GM12878 (cell line): ENCODE data around the gene LCAT. TPM values are rescaled to one million over a fixed set of nuclear protein-coding genes. Genes with fewer than 3 reads are reported as not detected.

Experiments
- ATAC-seq: fragments of 200-7000 bp; cut with Tn5 transposase; 3 replicates; pipeline ENCODE4 v1.9.1; 2020; ENCODE audit warnings: mild to moderate bottlenecking, moderate library complexity
- BruUV-seq: library from RNA; stranded (reverse); fragments of 400-500 nt; replicated peaks from 2 replicates; lab custom pipeline; 2021; lab: Mats Ljungman, UMichigan
- CTCF ChIA-PET: fragments of 300-600 bp; sonication (Branson Sonifier 250); formaldehyde crosslinking; extraction: SDS; loops from one replicate; lab custom pipeline; 2021; ENCODE audit warnings: inconsistent platforms; lab: Yijun Ruan, JAX
- POLR2A ChIA-PET: fragments of 350-600 bp; formaldehyde crosslinking; extraction: SDS; loops from one replicate; lab custom pipeline; 2021; ENCODE audit warnings: inconsistent platforms; lab: Charles Lee
- RAD21 ChIA-PET: fragments of 300-600 bp; sonication (Branson Sonifier 250); formaldehyde crosslinking; loops from one replicate; lab custom pipeline; 2023; ENCODE audit warnings: antibody characterized with exemption; ENCODE audit not compliant: unreplicated experiment; lab: Charles Lee
- SMC1A ChIA-PET: fragments of 300-600 bp; sonication (Branson Sonifier 250); formaldehyde crosslinking; loops from one replicate; lab custom pipeline; 2023; ENCODE audit not compliant: unreplicated experiment, uncharacterized antibody; lab: Charles Lee
- DNase-seq: peaks from one replicate; pipeline ENCODE4 v3.0.0-alpha.2; 2011; ENCODE audit warnings: low read depth, low spot score
- FAIRE-seq: peaks from 3 replicates; lab custom pipeline; 2011; peaks lifted over from hg19 to GRCh38; lab: Jason Lieb, UNC
- H2AFZ ChIP-seq: 2 replicates; pipeline ENCODE4 v1.6.0; 2011; ENCODE audit warnings: low read depth, low read length, control low read depth; ENCODE audit not compliant: control insufficient read depth
- H3K27ac ChIP-seq: 2 replicates; pipeline ENCODE4 v1.5.1; 2011; ENCODE audit warnings: control low read depth; ENCODE audit not compliant: control insufficient read depth, insufficient read depth
- H3K27me3 ChIP-seq, 2 experiments: replicated peaks in 1 of 2; 2 replicates each; pipeline versions ENCODE4 v1.6.0 to v1.6.1; 2011; ENCODE audit warnings: low read length in 1 of 2; ENCODE audit not compliant: control insufficient read depth in 2 of 2, insufficient read depth in 2 of 2
- H3K36me3 ChIP-seq, 2 experiments: 2 replicates each; pipeline ENCODE4 v1.5.1; 2011; ENCODE audit warnings: low read length in 1 of 2; ENCODE audit not compliant: control insufficient read depth in 2 of 2, insufficient read depth in 2 of 2
- H3K4me1 ChIP-seq: 2 replicates; pipeline ENCODE4 v1.6.1; 2011; ENCODE audit warnings: mild to moderate bottlenecking, low read length, moderate library complexity, mixed read lengths; ENCODE audit not compliant: control insufficient read depth, insufficient read depth
- H3K4me2 ChIP-seq: 2 replicates; pipeline ENCODE4 v1.6.0; 2011; ENCODE audit warnings: control low read depth; ENCODE audit not compliant: control insufficient read depth, insufficient read depth
- H3K4me3 ChIP-seq: fragments of 200-600 bp; sonication (generic); 2 replicates; pipeline ENCODE4 v1.5.1; 2016
- H3K79me2 ChIP-seq: 2 replicates; pipeline ENCODE4 v1.6.0; 2011; ENCODE audit warnings: low read length; ENCODE audit not compliant: control insufficient read depth, insufficient read depth
- H3K9ac ChIP-seq: 2 replicates; pipeline ENCODE4 v1.8.0; 2011; ENCODE audit warnings: low read length, control low read depth, mixed read lengths; ENCODE audit not compliant: control insufficient read depth, insufficient read depth
- H3K9me3 ChIP-seq: replicated peaks from 3 replicates; pipeline ENCODE4 v1.5.1; 2011; ENCODE audit warnings: mild to moderate bottlenecking, low read length; ENCODE audit not compliant: control insufficient read depth, insufficient read depth
- H4K20me1 ChIP-seq: 2 replicates; pipeline ENCODE4 v1.6.0; 2011; ENCODE audit not compliant: control insufficient read depth, insufficient read depth
- BACH1 ChIP-seq: fragments of 450-650 bp; IDR thresholded peaks from 2 replicates; pipeline ENCODE4 v1.6.1; 2017; ENCODE audit warnings: mild to moderate bottlenecking, borderline replicate concordance
- BCL11A ChIP-seq: IDR thresholded peaks from 2 replicates; pipeline ENCODE4 v1.6.1; 2011; ENCODE audit warnings: low read depth, low read length
- CHD2 ChIP-seq: IDR thresholded peaks from 2 replicates; pipeline ENCODE4 v1.6.1; 2011; ENCODE audit warnings: low read depth, low read length, improper control_type of control experiment, borderline replicate concordance
- CREM ChIP-seq: IDR thresholded peaks from 2 replicates; pipeline ENCODE4 v1.6.1; 2014; ENCODE audit warnings: antibody characterized with exemption, low read depth
- ESRRA ChIP-seq: IDR thresholded peaks from 2 replicates; pipeline ENCODE4 v1.6.1; 2012; ENCODE audit warnings: mild to moderate bottlenecking, low read length, improper control_type of control experiment
- ETV6 ChIP-seq, 2 experiments: fragments of 450-650 bp in 1 of 2; IDR thresholded peaks in 1 of 2; conservative IDR thresholded peaks in 1 of 2; 2 replicates each; pipeline ENCODE4 v1.6.1; 2014; ENCODE audit warnings: antibody characterized with exemption in 1 of 2, borderline replicate concordance in 1 of 2, low read depth in 1 of 2, mild to moderate bottlenecking in 1 of 2, moderate library complexity in 1 of 2
- FOS ChIP-seq: IDR thresholded peaks from 3 replicates; pipeline ENCODE4 v1.6.1; 2011; ENCODE audit warnings: borderline replicate concordance; ENCODE audit not compliant: insufficient read length; ENCODE audit errors: extremely low read depth
- POU2F2 ChIP-seq: IDR thresholded peaks from 3 replicates; pipeline ENCODE4 v1.6.1; 2011; ENCODE audit warnings: low read depth, mild to moderate bottlenecking, low read length, borderline replicate concordance
- SMC3 ChIP-seq: IDR thresholded peaks from 2 replicates; pipeline ENCODE4 v1.6.1; 2011; ENCODE audit warnings: low read length, improper control_type of control experiment, borderline replicate concordance
- SRF ChIP-seq, 2 experiments: IDR thresholded peaks; 2 replicates each; pipeline ENCODE4 v1.6.1; 2011; ENCODE audit warnings: low read depth in 2 of 2, low read length in 2 of 2, mild to moderate bottlenecking in 1 of 2, moderate library complexity in 1 of 2
- YY1 ChIP-seq: IDR thresholded peaks from 2 replicates; pipeline ENCODE4 v1.6.1; 2011; ENCODE audit warnings: low read depth, mild to moderate bottlenecking, low read length
- WGBS: methylation state at CpG from one replicate; pipeline ENCODE4 v1.1.6; 2016; ENCODE audit warnings: low lambda C conversion rate; ENCODE audit not compliant: insufficient replicate concordance, insufficient coverage; ENCODE audit errors: missing lambda C conversion rate; 5-methylcytosine and 5-hydroxymethylcytosine counted together
- in situ Hi-C: fragments of 300-500 bp; cut with MboI; formaldehyde crosslinking; loops from 9 replicates; pipeline ENCODE4 v1.14.3; 2018; ENCODE audit warnings: mixed read lengths
- intact Hi-C: fragments of 100-400 bp; cut with micrococcal nuclease; formaldehyde crosslinking; loops from one replicate; pipeline ENCODE4 v1.14.2; 2022; ENCODE audit not compliant: unreplicated experiment
- polyA plus RNA-seq, 11 experiments: library from polyadenylated mRNA; depleted of rRNA in 4 of 11; unstranded in 6 of 11; stranded (reverse) in 5 of 11; fragments of >200 nt; fragmentation: Nextera tagmentation in 4 of 11; fragmentation: Illumina TruSeq in 1 of 11; extraction: Ambion mirVana in 4 of 11; extraction: Trizol in 1 of 11; gene quantifications; 1 replicate in 1 of 11; 2 replicates in 10 of 11; pipeline versions ENCODE4 v1.2.1 to v1.2.3, GENCODE V29; 2011 to 2016; ENCODE audit warnings: inconsistent platforms in 2 of 11, missing spikeins in 2 of 11, low read depth in 1 of 11
- total RNA-seq, 4 experiments: library from RNA; depleted of rRNA in 3 of 4; stranded (reverse); fragments of >200 nt in 3 of 4; fragmentation: Illumina TruSeq in 1 of 4; extraction: Trizol in 1 of 4; gene quantifications; 2 replicates each; pipeline versions ENCODE4 v1.2.1 to v1.2.3, GENCODE V29; 2013 to 2021
- TF ChIP-seq, protein P1 (sequence below): fragments of 450-650 bp; formaldehyde crosslinking; IDR thresholded peaks from 2 replicates; pipeline ENCODE4 v1.4.0; 2022; ENCODE audit warnings: mild to moderate bottlenecking, moderate library complexity

The LCAT gene
- total and polyA plus RNA-seq, 10 of the 15 experiments (the other 5 are each of a cell fraction or from before 2014, with no cell fraction given) = 0.61 to 11.7 (median 3.3) TPM

DNA sequence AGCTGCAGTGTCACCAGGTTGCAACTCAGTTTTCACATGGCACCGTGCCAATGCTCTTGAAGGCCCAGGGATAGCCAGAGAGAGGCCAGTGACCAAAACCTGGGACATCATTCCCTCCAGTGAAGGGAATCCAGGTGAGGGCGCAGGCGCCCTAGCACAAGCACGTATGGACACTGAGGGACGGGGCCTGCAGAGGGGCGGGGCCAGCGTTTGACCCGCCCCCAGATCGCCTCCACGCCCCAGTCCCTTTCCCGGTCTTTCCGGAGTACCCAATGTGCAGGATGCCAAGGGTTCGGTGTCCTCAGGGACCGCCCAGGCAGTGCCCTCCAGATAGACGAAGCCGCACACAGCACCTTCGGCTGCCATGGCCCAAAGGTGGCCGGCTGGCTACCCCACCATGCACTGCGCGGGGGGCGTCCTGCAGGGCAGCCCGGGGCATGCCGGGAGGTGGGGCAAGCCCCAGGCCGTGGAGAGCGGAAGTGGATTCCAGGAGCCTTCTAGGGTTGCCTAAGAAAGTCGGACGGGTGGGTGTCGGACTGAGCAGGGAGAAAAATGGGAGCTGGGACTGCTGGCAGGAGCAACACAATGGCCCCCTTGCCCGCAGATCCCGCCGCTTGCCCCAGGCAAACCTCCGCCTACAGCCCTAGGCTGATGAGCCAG, 19.9 kb upstream of the LCAT start:
- in situ Hi-C loops = no loop called here
- 98% methylated on average over 31 of the region's 32 CpGs for WGBS
- H3K27ac ChIP-seq = no peak overlapping the region
- no peak overlapping the region for H3K4me2 ChIP-seq
- H3K27me3 ChIP-seq = no peaks in the 10 kb centered on the region
- no peak overlapping the region for H3K9ac ChIP-seq
- CTCF ChIA-PET = interaction anchor here (0.6 to 1.7 kb wide), 3 partner anchors 20 to 804 kb away, joined by 3 to 7 read pairs (median 4); partner anchors contain the start of gene LCAT
- no peaks in the 10 kb centered on the region for H3K9me3 ChIP-seq
- H3K4me3 ChIP-seq = no peak overlapping the region
- no TSS peak for BruUV-seq
- no peak for DNase-seq
- RAD21 ChIA-PET = no interaction called here
- TF ChIP-seq CREM (no peak), ETV6 (conservative IDR thresholded peaks at IDR 0.05 in 1 of 2, IDR thresholded peaks at IDR 0.05 in 1 of 2; ENCODE audit: borderline replicate concordance in 1 of 2, low read depth in 1 of 2) (no peak), BCL11A (no peak), ESRRA (no peak), FOS (no peak), POU2F2 (no peak), YY1 (no peak), BACH1 (no peak), SMC3 (no peak), CHD2 (no peak), SRF (IDR thresholded peaks at IDR 0.05; ENCODE audit: low read depth in 2 of 2, low read length in 2 of 2) (no peak)
- TF ChIP-seq, protein P1, sequence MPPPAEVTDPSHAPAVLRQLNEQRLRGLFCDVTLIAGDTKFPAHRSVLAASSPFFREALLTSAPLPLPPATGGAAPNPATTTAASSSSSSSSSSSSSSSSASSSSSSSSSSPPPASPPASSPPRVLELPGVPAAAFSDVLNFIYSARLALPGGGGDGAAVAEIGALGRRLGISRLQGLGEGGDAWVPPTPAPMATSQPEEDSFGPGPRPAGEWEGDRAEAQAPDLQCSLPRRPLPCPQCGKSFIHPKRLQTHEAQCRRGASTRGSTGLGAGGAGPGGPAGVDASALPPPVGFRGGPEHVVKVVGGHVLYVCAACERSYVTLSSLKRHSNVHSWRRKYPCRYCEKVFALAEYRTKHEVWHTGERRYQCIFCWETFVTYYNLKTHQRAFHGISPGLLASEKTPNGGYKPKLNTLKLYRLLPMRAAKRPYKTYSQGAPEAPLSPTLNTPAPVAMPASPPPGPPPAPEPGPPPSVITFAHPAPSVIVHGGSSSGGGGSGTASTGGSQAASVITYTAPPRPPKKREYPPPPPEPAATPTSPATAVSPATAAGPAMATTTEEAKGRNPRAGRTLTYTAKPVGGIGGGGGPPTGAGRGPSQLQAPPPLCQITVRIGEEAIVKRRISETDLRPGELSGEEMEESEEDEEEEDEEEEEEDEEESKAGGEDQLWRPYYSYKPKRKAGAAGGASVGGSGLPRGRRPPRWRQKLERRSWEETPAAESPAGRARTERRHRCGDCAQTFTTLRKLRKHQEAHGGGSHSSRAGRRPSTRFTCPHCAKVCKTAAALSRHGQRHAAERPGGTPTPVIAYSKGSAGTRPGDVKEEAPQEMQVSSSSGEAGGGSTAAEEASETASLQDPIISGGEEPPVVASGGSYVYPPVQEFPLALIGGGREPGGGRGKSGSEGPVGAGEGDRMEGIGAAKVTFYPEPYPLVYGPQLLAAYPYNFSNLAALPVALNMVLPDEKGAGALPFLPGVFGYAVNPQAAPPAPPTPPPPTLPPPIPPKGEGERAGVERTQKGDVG = no peak
- peaks cover 18% of the 10 kb centered on the region for H3K4me1 ChIP-seq
- ATAC-seq = no peak
- H2AFZ ChIP-seq = no peak overlapping the region
- POLR2A ChIA-PET = interaction anchor here (1.9 kb wide), 1 partner anchor 12 kb away, joined by 5 read pairs; no protein-coding TSS in a partner anchor
- peaks cover 4 to 6% of the 10 kb centered on the region in 2 experiments; a peak in 3 of 4 replicates for H3K36me3 ChIP-seq
- peaks cover 20% of the 10 kb centered on the region for H3K79me2 ChIP-seq
- SMC1A ChIA-PET = no interaction called here
- intact Hi-C loops = no loop called here
- no peaks in the 10 kb centered on the region for H4K20me1 ChIP-seq
- no peak for FAIRE-seq
